DMS114 treated with DMSO at 0.1 percent for 48 hours (cell line): Measurements from ENCODE around the gene RNF175.
"Not testable (repeated sequence)": the region's sequence is repeated elsewhere in the genome, so short reads cannot be mapped to it uniquely, and the experiment has no call there.

ENCODE experiments used
- DNase-seq: peaks from one replicate; lab custom pipeline; 2025; ENCODE audit not compliant: unreplicated experiment; lab: John Stamatoyannopoulos, UW

RNF175 gene

DNA sequence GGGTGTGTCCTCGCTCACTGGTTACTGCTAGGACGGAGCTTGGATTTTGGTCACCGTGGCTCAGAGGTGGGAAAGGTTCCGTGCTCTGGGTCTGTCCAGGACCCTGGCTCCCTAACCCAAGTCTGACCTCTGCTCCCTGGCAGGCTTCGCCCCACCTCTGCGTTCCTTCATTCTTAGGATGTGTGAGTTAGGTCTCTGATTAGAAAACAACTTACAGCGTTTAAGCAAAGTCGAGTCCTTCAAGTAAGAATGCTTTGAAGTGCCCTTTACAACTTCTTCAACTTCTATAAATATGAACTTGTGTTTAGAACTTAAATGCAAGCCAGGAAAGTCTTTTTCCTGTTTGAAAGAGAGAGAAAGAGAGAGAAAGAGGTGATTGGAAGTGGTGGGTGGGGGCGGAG, 74.9 kb downstream of the RNF175 start:
- no peak for DNase-seq

DNA sequence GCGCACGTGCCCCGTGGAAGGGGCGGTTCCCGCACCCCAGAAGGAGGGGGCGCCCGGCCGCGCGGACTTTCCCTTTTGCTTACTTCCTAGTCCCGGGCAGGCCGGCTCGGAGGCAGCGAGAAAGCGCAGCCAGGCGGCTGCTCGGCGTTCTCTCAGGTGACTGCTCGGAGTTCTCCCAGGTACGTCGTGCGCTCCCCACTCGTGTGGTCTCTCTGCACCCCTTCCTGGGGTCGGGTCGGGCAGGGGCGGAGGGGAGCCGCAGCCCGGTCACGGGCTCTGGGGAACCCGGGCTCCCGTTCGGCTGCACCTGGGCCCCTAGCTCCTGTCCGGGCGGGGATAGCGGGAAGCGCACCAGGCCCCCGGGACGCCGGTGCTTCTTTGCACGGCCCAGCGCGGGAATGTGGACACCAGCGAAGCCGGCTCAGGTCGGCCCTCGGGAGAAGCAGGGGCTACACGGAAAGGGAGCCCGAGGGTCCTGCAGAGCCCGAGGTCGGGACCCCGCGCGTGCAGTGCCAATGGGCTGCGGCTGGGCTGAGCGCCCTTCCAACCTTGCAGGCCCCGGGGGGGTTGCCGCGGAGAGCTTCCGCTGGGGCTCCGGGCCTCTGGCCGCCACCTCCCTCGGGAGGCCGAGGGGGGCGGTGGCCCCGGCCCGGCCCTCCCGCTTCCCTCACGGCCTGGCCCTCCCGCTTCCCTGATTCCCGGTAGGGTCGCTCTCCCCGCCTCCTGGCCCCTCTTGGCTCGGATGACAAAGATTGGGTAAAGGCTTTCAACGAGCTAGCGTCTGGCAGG, 75.4 kb downstream of the RNF175 start, which contains the start of gene TLR2:
TSS of gene TLR2 (plus strand) at position 99 of the 789 bp plus-strand sequence. CDS start 18,628 bp downstream, outside the sequence.
- DNase-seq = no peak

DNA sequence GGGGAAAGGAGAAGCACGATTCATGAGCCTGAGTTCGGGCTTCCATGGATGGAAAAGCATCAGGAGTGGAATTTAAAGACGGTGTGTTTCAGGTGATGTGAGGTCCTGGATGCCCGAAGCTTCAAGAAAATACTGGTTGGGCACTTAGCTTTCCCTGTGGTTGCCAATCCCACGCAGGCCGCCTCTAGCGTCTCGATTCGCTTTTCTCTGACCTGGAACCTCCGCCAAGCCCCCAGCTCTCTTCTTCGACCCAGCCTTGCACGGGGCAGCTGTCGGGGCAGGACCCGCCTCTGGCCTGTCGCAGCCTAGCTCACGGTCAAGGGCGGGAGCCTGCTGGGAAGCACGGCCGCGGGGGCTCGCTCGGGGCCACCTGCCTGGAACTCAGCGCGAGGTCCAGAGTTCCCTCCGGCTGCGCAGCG, 76.1 kb downstream of the RNF175 start:
- DNase-seq = no peak

DNA sequence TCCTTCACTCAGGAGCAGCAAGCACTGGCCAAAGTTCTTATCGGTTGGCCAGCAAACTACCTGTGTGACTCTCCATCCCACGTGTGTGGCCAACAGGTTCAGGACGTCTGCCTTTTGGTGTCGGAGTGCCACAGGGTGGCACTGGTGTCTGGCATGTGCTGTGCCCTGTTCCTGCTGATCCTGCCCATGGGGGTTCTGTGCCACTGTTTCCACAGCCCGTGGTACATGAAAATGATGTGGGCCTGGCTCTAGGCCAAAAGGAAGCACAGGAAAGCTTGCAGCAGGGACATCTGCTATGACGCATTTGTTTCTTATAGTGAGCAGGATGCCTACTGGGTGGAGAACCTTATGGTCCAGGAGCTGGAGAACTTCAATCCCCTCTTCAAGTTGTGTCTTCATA, 80.3 kb downstream of the RNF175 start:
- no peak for DNase-seq

- DNase-seq = no peak
Observed at GRCh38 chr4:153676984-153677383, 82.8 kb downstream of the RNF175 start.

GRCh38 chr4:153676486-153676885, 83.3 kb downstream of the RNF175 start:
- DNase-seq = no peak

GRCh38 chr4:153669838-153670237, 90.0 kb downstream of the RNF175 start:
- DNase-seq = no peak

- no peak for DNase-seq
Observed at GRCh38 chr4:153668647-153669046, 91.2 kb downstream of the RNF175 start.

DNA sequence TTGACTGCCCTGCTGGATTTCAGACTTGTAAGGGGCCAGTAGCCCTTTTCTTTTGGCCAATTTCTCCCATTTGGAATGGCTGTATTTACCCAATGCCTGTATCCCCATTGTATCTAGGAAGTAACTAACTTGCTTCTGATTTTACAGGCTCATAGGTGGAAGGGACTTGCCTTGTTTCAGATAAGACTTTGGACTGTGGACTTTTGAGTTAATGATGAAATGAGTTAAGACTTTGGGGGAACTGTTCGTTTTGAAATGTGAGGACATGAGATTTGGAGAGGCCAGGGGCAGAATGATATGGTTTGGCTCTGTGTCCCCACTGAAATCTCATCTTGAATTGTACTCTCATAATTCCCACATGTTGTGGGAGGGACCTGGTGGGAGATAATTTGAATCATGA, 93.3 kb downstream of the RNF175 start:
- not testable (repeated sequence) for DNase-seq

DNA sequence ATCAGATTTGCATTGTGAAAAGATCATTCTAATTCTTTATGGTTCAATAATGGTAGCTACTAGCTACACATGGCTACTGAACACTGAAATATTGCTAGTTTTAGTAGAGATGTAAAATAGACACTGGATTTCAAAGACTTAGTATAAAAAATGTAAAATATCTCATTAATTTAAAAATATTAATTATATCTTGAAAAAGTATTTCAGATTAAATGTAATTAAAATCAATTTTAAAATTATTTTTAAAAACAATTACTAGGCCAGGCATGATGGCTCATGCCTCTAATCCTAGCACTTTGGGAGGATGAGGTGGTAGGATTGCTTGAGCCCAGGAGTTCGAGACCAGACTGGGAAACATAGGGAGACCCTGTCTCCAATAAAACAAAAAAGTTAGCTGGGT, 96.2 kb downstream of the RNF175 start:
- DNase-seq = no peak

DNA sequence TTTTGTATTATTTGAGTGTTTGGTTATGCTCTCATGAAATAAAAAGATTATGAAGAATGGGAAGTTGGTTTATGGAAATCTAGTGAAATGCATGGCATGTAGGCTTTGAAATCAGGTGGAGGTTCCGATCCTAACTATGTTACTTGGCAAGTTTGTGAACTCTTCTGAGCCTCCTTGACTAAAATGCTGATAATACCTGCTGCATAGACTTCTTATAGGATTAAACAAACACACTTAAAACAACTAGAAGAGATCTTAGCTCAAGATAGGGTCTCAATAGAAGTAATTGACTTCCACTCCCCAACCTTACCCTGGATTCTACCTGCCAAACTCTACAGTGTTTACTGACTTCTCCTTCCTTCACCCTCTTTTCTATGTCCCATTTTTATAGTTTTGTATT, 97.9 kb downstream of the RNF175 start:
- DNase-seq = no peak

GRCh38 chr4:153661215-153661822, 98.5 kb downstream of the RNF175 start:
- no peak for DNase-seq
